ENCODE measurements around the gene SMIM5. TPM values are rescaled to one million over a fixed set of nuclear protein-coding genes. Genes with fewer than 3 reads are reported as not detected.

SMIM5 gene
- total RNA-seq, 2 experiments from 2014 or later: 0.14 to 0.16 TPM

DNA sequence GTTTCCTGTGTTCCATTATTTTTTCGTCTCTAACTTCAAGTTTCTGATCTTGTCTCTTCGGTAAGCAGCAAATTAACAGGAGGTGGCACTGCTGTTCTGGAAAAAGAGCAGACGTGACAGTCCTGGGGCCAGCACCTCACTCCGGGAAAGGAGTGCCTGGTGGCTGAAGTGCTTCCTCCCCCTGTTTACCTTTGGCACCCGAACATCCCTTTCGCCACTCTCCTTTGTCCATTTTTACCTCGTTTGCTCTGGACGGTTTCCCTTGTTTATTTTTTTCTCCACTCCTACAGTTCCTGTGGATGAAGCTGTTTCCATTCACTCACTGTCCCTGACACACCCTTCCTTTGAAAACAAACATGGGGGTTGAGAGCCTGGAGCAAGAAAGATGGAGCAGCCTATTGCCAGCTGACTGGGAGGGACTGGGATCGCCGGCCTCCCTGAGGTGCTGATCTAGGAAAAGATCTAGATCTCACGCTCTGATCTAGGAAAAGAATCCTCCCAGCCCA, 46.5 kb downstream of the SMIM5 start:
- Mint-ChIP-seq H3K27ac (no peak overlapping the region), H3K4me1 (peaks cover 17% of the 10 kb centered on the region), H3K4me3 (no peak overlapping the region), H3K27me3 (no peaks in the 10 kb centered on the region), H3K9me3 (no peaks in the 10 kb centered on the region), H3K36me3 (peaks cover 10% of the 10 kb centered on the region)
- no peak for DNase-seq

DNA sequence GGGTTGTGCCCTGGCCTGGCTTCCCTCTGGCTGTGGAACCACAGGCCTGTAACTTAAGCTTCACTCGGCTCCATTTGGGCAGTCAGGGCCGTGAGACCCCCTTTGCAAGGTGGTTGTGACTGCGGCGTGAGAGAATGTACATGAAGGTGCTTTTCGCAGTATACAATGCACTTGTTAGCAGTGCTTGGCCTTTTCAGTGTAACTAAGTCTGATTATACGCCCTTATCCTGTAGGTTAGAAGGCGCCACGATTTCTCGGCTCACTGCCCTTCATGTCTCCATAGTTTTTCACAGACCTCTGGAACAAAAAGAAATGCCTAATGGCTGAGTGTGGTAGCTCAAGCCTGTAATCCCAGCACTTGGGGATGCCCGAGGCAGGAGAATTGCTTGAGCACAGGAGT, 47.2 kb downstream of the SMIM5 start:
- DNase-seq: no peak
- H3K4me3 Mint-ChIP-seq: no peak overlapping the region
- peaks cover 8% of the 10 kb centered on the region for H3K36me3 Mint-ChIP-seq
- no peak overlapping the region for H3K27ac Mint-ChIP-seq
- H3K27me3 Mint-ChIP-seq: no peaks in the 10 kb centered on the region
- no peaks in the 10 kb centered on the region for H3K9me3 Mint-ChIP-seq
- peaks cover 20% of the 10 kb centered on the region for H3K4me1 Mint-ChIP-seq

DNA sequence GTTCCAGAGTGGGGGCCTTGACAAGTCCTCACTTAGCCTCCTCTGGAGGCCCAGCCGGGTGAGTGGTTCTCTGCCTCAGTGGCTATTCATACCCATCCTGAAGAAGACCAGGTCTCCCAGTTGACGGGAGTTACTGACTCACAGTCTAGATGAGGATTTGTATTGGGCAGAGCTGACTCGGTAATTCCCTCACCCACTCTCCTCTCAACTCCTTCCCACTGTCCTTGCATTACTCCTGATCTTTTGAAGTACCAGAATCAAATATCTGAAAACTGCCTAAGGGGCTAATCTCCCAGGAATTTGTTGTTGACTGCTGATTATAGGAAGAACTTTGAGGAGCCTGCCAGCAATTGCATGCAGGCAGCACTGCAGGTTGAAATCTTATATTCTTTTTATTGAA, 48.1 kb downstream of the SMIM5 start:
- no peaks in the 10 kb centered on the region for H3K9me3 Mint-ChIP-seq
- peaks cover 24% of the 10 kb centered on the region for H3K4me1 Mint-ChIP-seq
- no peak overlapping the region for H3K27ac Mint-ChIP-seq
- no peaks in the 10 kb centered on the region for H3K27me3 Mint-ChIP-seq
- H3K4me3 Mint-ChIP-seq: no peak overlapping the region
- no peak for DNase-seq
- peaks cover 8% of the 10 kb centered on the region for H3K36me3 Mint-ChIP-seq

DNA sequence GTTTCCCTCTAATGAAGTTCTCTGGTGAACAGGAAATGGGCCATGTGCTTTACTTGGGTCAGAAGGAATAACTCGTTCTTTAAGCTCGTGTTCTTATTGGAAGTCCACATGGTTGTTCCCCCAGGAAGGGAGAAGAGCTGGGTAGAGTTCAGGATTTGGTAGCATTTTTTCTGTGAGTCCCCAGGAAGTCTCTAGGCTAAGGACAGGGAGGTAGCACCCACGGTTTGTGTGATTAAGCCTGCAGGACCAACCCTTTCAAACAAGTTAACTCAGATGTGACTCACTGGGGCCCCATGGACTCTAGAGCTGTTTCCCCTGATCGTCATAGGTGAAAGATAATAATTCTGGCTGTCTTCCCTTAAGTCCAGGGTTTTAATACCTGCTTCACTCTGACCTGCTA, 50.3 kb downstream of the SMIM5 start:
- Mint-ChIP-seq H3K27me3 (no peaks in the 10 kb centered on the region), H3K4me3 (no peak overlapping the region), H3K9me3 (no peaks in the 10 kb centered on the region), H3K36me3 (peaks cover 14% of the 10 kb centered on the region), H3K27ac (peak overlapping the region; percentile 49), H3K4me1 (peaks cover 38% of the 10 kb centered on the region)
- DNase-seq: no peak

DNA sequence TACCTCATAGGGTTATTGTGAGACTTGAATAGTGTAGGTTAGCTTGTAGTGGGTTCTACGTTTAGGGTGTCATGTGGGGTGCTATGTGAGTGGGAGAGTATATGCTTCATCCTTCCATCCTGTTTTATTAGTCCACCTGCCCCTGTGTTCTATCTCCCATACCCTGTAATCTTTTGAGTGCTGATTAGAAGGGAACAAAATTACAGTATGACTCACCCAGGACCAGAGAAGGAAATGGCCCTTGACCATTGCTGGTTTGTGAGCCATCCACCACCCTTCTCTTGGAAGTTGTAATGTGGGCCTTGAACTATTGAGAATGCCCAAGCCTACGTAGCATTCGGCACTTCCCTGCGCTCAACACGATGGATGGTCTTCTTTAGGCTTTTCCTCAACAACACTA, 51.0 kb downstream of the SMIM5 start:
- no peak for DNase-seq
- no peak overlapping the region for H3K27ac Mint-ChIP-seq
- H3K4me1 Mint-ChIP-seq: peaks cover 45% of the 10 kb centered on the region
- H3K4me3 Mint-ChIP-seq: no peak overlapping the region
- H3K27me3 Mint-ChIP-seq: no peaks in the 10 kb centered on the region
- H3K9me3 Mint-ChIP-seq: no peaks in the 10 kb centered on the region
- H3K36me3 Mint-ChIP-seq: peaks cover 12% of the 10 kb centered on the region

DNA sequence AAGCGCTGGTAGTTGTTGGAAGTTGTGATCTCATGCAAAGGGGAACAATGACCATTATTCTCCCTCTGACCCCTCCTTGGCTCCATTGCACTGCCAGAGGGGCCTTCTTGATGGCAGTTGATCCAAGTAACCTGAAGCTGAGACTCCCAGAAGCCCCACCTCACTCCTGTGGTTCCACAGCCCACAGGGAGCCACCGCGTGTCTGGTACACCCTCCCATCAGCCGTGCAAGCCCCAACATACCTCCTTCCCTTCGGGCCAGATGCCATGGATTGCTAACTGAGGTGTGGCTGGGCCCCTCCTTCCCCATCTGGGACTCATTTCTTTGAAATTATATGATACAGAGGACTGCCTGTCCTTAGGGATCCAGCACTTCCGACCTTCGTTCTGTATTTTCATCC, 51.7 kb downstream of the SMIM5 start:
- no peak for DNase-seq
- Mint-ChIP-seq H3K36me3 (peaks cover 17% of the 10 kb centered on the region), H3K27me3 (no peaks in the 10 kb centered on the region), H3K4me1 (peaks cover 51% of the 10 kb centered on the region), H3K27ac (no peak overlapping the region), H3K9me3 (no peaks in the 10 kb centered on the region), H3K4me3 (no peak overlapping the region)

DNA sequence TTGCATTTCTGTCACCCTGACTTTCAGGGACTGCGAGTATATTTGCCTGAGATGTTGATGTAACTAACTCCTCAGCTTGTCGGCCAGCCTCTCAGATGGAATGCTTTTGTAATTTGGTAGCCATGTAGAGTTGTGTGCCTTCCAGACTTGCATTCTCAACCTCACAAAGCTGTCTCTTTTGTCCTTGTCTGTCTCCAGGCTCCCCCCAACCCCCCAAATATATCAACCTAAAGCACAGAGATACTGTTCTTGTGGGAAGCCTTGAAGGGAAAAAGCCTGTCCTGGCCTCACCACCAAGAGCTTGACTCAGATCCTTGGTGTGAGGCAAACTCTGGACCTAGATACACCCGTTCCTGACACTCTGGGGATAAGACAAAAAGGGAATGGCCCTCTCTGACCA, 52.3 kb downstream of the SMIM5 start:
- peaks cover 17% of the 10 kb centered on the region for H3K36me3 Mint-ChIP-seq
- H3K4me3 Mint-ChIP-seq: no peak overlapping the region
- H3K27ac Mint-ChIP-seq: no peak overlapping the region
- H3K27me3 Mint-ChIP-seq: no peaks in the 10 kb centered on the region
- no peak for DNase-seq
- H3K4me1 Mint-ChIP-seq: peaks cover 56% of the 10 kb centered on the region
- H3K9me3 Mint-ChIP-seq: no peaks in the 10 kb centered on the region

DNA sequence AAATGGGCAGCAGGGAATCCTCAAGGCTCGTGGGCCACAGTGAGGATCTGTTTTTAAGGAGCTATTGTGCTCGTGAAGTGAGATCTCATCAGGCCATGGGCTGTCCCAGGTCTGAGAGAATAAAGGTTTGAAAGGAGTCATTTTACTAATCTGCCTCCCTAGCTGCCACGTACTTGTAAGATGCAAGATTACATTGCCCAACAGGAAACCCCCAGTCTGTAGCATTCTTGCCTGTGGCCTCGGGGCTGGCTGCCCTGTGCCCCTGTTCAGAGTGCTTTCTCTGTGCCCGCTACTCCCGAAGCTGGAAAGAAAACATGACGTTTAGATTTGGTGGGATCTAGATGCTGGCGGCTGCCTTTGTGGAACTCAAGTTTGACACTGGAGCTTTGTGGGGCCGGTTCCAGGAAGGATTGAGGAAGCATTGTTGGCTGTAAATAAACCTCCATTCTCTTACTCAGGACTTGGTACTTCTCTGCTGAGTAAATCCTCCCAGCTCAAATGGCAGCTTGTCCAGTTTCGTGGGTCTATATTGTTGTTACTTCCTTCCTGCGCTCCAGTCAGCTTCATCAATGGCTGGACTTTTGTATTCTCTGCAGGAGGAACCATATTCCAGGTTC, 55.1 kb downstream of the SMIM5 start:
- Mint-ChIP-seq H3K27me3 (no peaks in the 10 kb centered on the region), H3K4me3 (no peak overlapping the region), H3K4me1 (peaks cover 68% of the 10 kb centered on the region), H3K9me3 (no peaks in the 10 kb centered on the region), H3K27ac (peak overlapping the region; percentile 70), H3K36me3 (peaks cover 21% of the 10 kb centered on the region)
- no peak for DNase-seq

DNA sequence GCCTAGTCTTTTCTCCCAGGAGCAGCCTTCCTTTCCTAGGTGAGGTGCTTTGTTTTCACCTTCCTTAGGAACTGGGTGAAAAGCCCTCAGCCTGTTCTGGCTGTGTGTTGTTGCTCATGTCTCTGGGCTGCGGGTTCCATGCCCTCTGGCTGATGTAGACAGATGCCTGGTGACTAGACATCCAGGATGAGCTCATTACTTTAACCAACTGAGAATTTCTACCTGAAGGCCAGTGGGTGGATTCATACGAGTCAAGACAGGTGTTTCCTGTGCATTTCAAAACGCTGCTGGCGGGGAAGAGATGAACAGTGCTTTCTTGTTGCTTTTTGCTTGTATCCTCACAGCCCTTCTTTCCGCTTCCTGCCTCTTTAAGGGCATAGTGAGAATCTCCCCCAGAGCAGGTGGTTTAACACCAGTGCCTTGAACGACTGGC, 56.2 kb downstream of the SMIM5 start:
- DNase-seq: peak; percentile 39
- Mint-ChIP-seq H3K27ac (peak overlapping the region; percentile 87), H3K27me3 (no peaks in the 10 kb centered on the region)

More for the DNA sequence above, 56.2 kb downstream of the SMIM5 start:
- Mint-ChIP-seq H3K9me3 (no peaks in the 10 kb centered on the region), H3K36me3 (peaks cover 21% of the 10 kb centered on the region), H3K4me3 (peak overlapping the region; percentile 58), H3K4me1 (peaks cover 63% of the 10 kb centered on the region)

Other genes starting within 250 kb of the SMIM5 start
- gene GRB2, start 227.8 kb upstream of the SMIM5 start, total RNA-seq: 100 to 1,000 TPM; 161 to 165 TPM
- 10 to 100 TPM; 46.6 to 55.5 TPM for gene TMEM94, start 176.8 kb upstream of the SMIM5 start, total RNA-seq
- 1 to 10 TPM; 4.3 to 4.5 TPM for gene CASKIN2, start 117.9 kb upstream of the SMIM5 start, total RNA-seq
- 10 to 100 TPM; 44.6 to 45.5 TPM for gene TSEN54, start 116.9 kb upstream of the SMIM5 start, total RNA-seq
- gene LLGL2, start 107.7 kb upstream of the SMIM5 start, total RNA-seq: 1 to 10 TPM; 4.8 to 5.0 TPM
- gene MYO15B, start 45.6 kb upstream of the SMIM5 start, total RNA-seq: 10 to 100 TPM; 17.8 to 18.9 TPM
- gene RECQL5, start 33.7 kb downstream of the SMIM5 start, total RNA-seq: 10 to 100 TPM; 31.4 to 32.6 TPM
- 100 to 1,000 TPM in 1 of 2 experiments, 10 to 100 TPM in 1; 93.4 to 101 TPM for gene SAP30BP, start 33.9 kb downstream of the SMIM5 start, total RNA-seq
- 1 to 10 TPM in 1 of 2 experiments, under 1 TPM in 1; 0.64 to 1.4 TPM for gene ITGB4, start 88.0 kb downstream of the SMIM5 start, total RNA-seq
- 10 to 100 TPM; 33.2 to 33.6 TPM for gene GALK1, start 131.8 kb downstream of the SMIM5 start, total RNA-seq
- 10 to 100 TPM; 26.9 to 27.4 TPM for gene UNK, start 151.4 kb downstream of the SMIM5 start, total RNA-seq
- 100 to 1,000 TPM; 145 to 156 TPM for gene UNC13D, start 211.0 kb downstream of the SMIM5 start, total RNA-seq
- gene WBP2, start 221.9 kb downstream of the SMIM5 start, total RNA-seq: 10 to 100 TPM; 45.0 to 49.3 TPM
- gene TRIM47, start 245.1 kb downstream of the SMIM5 start, total RNA-seq: 10 to 100 TPM; 16.4 to 18.3 TPM